Heart left ventricle (tissue), 16 donors: ENCODE results near the gene DAAM1. TPM values are rescaled to one million over a fixed set of nuclear protein-coding genes. Genes with fewer than 3 reads are reported as not detected.

Source experiments
- ATAC-seq, 4 donors: fragments of 200-7000 bp; cut with Tn5 transposase; one replicate each; pipeline ENCODE4 v1.9.1; 2020 to 2022; ENCODE audit warnings: moderate library complexity in 4 of 4, mild to moderate bottlenecking in 3 of 4, moderate number of reproducible peaks in 1 of 4
- DNase-seq, 5 donors: peaks; one replicate each; pipeline ENCODE4 v3.0.0-alpha.2; 2020
- H3K27ac ChIP-seq, 12 donors: fragments of 200-600 bp; sonication (generic) in 4 of 12; one replicate each; pipeline versions ENCODE4 v1.5.0 to v1.8.0; 2016 to 2022; ENCODE audit warnings: mild to moderate bottlenecking in 2 of 12
- H3K27me3 ChIP-seq, 9 donors: fragments of 200-600 bp; sonication (generic) in 2 of 9; one replicate each; pipeline versions ENCODE4 v1.5.1 to v1.8.0; 2016 to 2022; ENCODE audit warnings: mild to moderate bottlenecking in 3 of 9
- H3K36me3 ChIP-seq, 9 donors: fragments of 200-600 bp; sonication (generic) in 2 of 9; one replicate each; pipeline versions ENCODE4 v1.5.0 to v1.8.0; 2018 to 2022; ENCODE audit warnings: mild to moderate bottlenecking in 2 of 9
- H3K4me1 ChIP-seq, 12 donors: fragments of 200-600 bp; sonication (generic) in 4 of 12; one replicate each; pipeline versions ENCODE4 v1.5.0 to v1.8.0; 2016 to 2022; ENCODE audit warnings: mild to moderate bottlenecking in 3 of 12
- H3K4me3 ChIP-seq, 12 donors: fragments of 200-600 bp; sonication (generic) in 4 of 12; one replicate each; pipeline versions ENCODE4 v1.5.0 to v1.8.0; 2017 to 2022; ENCODE audit warnings: mild to moderate bottlenecking in 9 of 12, moderate library complexity in 4 of 12
- H3K9me3 ChIP-seq, 12 donors: fragments of 200-600 bp; sonication (generic) in 4 of 12; one replicate each; pipeline versions ENCODE4 v1.5.0 to v1.8.0; 2016 to 2022; ENCODE audit warnings: mild to moderate bottlenecking in 1 of 12
- CTCF ChIP-seq, 12 donors: fragments of 200-600 bp; sonication (generic) in 4 of 12; IDR thresholded peaks; one replicate each; pipeline versions ENCODE4 v1.5.0 to v1.8.0; 2018 to 2022; ENCODE audit warnings: antibody characterized with exemption in 12 of 12, mild to moderate bottlenecking in 5 of 12
- POLR2A ChIP-seq, 2 donors: fragments of 450-650 bp; IDR thresholded peaks; one replicate each; pipeline ENCODE4 v1.6.1; 2017; ENCODE audit warnings: antibody characterized with exemption in 2 of 2, mild to moderate bottlenecking in 2 of 2, moderate library complexity in 2 of 2
- WGBS, 4 donors: extraction: QIAGEN DNeasy Blood & Tissue Kit in 2 of 4; methylation state at CpG; one replicate each; pipeline versions ENCODE4 v1.1.5 to v1.1.7; 2013 to 2018; 5-methylcytosine and 5-hydroxymethylcytosine counted together
- intact Hi-C, 10 donors: fragments of 100-400 bp; cut with DNase I; formaldehyde crosslinking; loops; one replicate each; pipeline versions ENCODE4 v1.11.1 to v1.14.2; 2022
- polyA plus RNA-seq, 2 donors: library from polyadenylated mRNA; stranded (reverse); fragments of 200-250 nt; gene quantifications; one replicate each; pipeline ENCODE4 v1.2.3, GENCODE V29; 2013
- total RNA-seq, 9 donors: library from RNA; depleted of rRNA in 2 of 9; stranded (reverse); fragments of >200 nt in 2 of 9; fragmentation: NEBNext Ultra II Directional in 3 of 9; extraction: Animal tissue kit (Norgen Biotek cat#: 25700) in 3 of 9; gene quantifications; one replicate each; pipeline versions ENCODE4 v1.1.0 to v1.2.4, GENCODE V29; 2016 to 2023
- donor health status: ischemic (EF 13 %, LVEDD 7.1; RV severe dilation, severe dysfunction).
- donor health status: healthy with polysubstance abuse.
- donor health status: DM: no; HTN: yes; CAD: no.
- donor health status: DM: no; HTN: no; CAD: no.
- donor health status: ischemic (EF 25% LVEDD 6.9; RV normal size, moderate dysfunction).
- donor health status: ischemic (EF 25% LVEDD 5.7; RV mildly dilated, moderate dysfunction).
- donor health status: healthy.
- donor health status: DM: yes; HTN: yes; CAD: no.
- donor health status: ischemic (EF 35%, LVEDD 5.7; RV mildly dilated, moderate dysfunction).
- donor health status: nonischemic (EF 11% LVEDD 7.7; RV severe dilation, severe dysfunction).
- donor health status: DM: yes; HTN: yes; CAD: no.
- donor health status: PGD.
- donor health status: ischemic (EF 29% LVEDD 5.4; RV normal size, mild dysfunction).
- donor health status: nonischemic (EF 23%, LVEDD 6.1; RV moderate dilation, normal function).

DAAM1 gene
- total and polyA plus RNA-seq, 11 donors, result 18.2 to 92.6 (median 67.2) TPM

GRCh38 chr14:59190372-59190771, 1.9 kb downstream of the DAAM1 start:
- H3K36me3 ChIP-seq, result no peaks in the 10 kb centered on the region
- ATAC-seq, result no peak
- H3K4me3 ChIP-seq, result peak overlapping the region; percentile 70 to 95 (median 86)
- peak overlapping the region; percentile 87 to 97 (median 94) for H3K27ac ChIP-seq
- 13 to 23% (median 22%) methylated on average over 6 of the region's 6 CpGs for WGBS, 4 donors
- H3K4me1 ChIP-seq, result peaks cover 0 to 61% (median 46%) of the 10 kb centered on the region in 12 donors
- H3K9me3 ChIP-seq, result no peaks in the 10 kb centered on the region
- peaks cover 0 to 3% (median 0%) of the 10 kb centered on the region in 9 donors for H3K27me3 ChIP-seq
- peak in 3 of 5 donors; percentile 25 to 43 (median 33) for DNase-seq
- TF ChIP-seq POLR2A (IDR thresholded peaks at IDR 0.05) (no peak), CTCF (IDR thresholded peaks at IDR 0.05) (peak in 3 of 12 donors; percentile 7 to 33 (median 26))
- intact Hi-C loops, result loop anchor here in 9 of 10 donors (1.0 to 10.0 kb wide), 10 partner anchors 24 to 172 kb away; no protein-coding TSS in a partner anchor

GRCh38 chr14:59195912-59196311, 7.4 kb downstream of the DAAM1 start:
- DNase-seq (no peak), ATAC-seq (no peak)
- no peaks in the 10 kb centered on the region for H3K36me3 ChIP-seq
- no peaks in the 10 kb centered on the region for H3K9me3 ChIP-seq
- no peak overlapping the region for H3K4me3 ChIP-seq
- TF ChIP-seq POLR2A (IDR thresholded peaks at IDR 0.05) (no peak), CTCF (IDR thresholded peaks at IDR 0.05) (no peak)
- peak overlapping the region in 6 of 12 donors; percentile 1 to 69 (median 16) for H3K27ac ChIP-seq
- intact Hi-C loops, result loop anchor here in 8 of 10 donors (2.0 to 10.0 kb wide), 6 partner anchors 49 to 139 kb away; no protein-coding TSS in a partner anchor
- H3K4me1 ChIP-seq, result peaks cover 0 to 89% (median 63%) of the 10 kb centered on the region in 12 donors
- H3K27me3 ChIP-seq, result no peaks in the 10 kb centered on the region
- WGBS, 4 donors, result 57 to 62% (median 61%) methylated on average over 2 of the region's 2 CpGs

- WGBS, 4 donors, result 38 to 44% (median 42%) methylated on average over 5 of the region's 5 CpGs
- DNase-seq, result no peak
- peak overlapping the region; percentile 26 to 69 (median 52) for H3K27ac ChIP-seq
- peaks cover 0 to 84% (median 52%) of the 10 kb centered on the region in 12 donors for H3K4me1 ChIP-seq
- peak overlapping the region in 1 of 12 donors; percentile 0 for H3K4me3 ChIP-seq
- ATAC-seq, result peak; percentile 48 to 71 (median 56)
- intact Hi-C loops, result loop anchor here in 7 of 10 donors (10.0 kb wide), 5 partner anchors 47 to 137 kb away; no protein-coding TSS in a partner anchor
- H3K36me3 ChIP-seq, result no peaks in the 10 kb centered on the region
- H3K27me3 ChIP-seq, result no peaks in the 10 kb centered on the region
- no peaks in the 10 kb centered on the region for H3K9me3 ChIP-seq
- TF ChIP-seq CTCF (IDR thresholded peaks at IDR 0.05), result no peak
- no peak for TF ChIP-seq POLR2A (IDR thresholded peaks at IDR 0.05)
Observed at GRCh38 chr14:59197695-59198262, 9.3 kb downstream of the DAAM1 start.

- intact Hi-C loops, result loop anchor here in 7 of 10 donors (10.0 kb wide), 5 partner anchors 46 to 136 kb away; no protein-coding TSS in a partner anchor
- ATAC-seq, result no peak
- 72 to 82% (median 76%) methylated on average over 5 of the region's 5 CpGs for WGBS, 4 donors
- Histone ChIP-seq H3K4me1 (peaks cover 0 to 82% (median 42%) of the 10 kb centered on the region in 12 donors), H3K4me3 (no peak overlapping the region), H3K9me3 (no peaks in the 10 kb centered on the region), H3K36me3 (no peaks in the 10 kb centered on the region), H3K27me3 (no peaks in the 10 kb centered on the region), H3K27ac (peak overlapping the region in 4 of 12 donors; percentile 14 to 27 (median 23))
- DNase-seq, result no peak
- TF ChIP-seq POLR2A (IDR thresholded peaks at IDR 0.05), result no peak
- TF ChIP-seq CTCF (IDR thresholded peaks at IDR 0.05), result no peak
Observed at GRCh38 chr14:59199205-59199604, 10.7 kb downstream of the DAAM1 start.
